ENCODE measurements around the gene ANKRD66.

DNA sequence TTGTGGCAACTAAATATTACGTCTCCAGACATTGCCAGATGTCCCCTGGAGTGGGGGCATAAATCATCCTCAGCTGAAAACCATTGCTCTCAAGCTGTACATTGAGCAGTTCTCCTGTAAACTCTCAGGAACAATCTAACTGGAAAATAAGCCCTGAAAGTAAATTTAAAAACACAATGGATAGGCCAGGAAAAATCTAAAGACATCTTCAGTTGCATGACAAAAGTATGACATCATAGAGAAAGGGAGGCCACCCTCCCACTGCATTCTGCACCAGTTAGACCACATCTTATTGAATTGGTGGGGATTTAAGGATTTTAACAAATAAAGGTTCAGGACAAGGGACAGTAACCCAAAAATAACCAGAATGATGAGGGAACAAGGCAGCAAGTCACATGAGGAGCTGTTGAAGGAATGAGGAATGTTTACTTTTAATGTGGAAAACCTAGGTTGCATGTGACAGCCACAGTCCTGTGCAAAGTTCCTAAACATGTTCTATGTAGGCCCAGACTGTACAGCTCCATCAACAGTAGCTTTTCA is 16.9 kb upstream of the ANKRD66 start:
- TF ChIP-seq, protein P1, sequence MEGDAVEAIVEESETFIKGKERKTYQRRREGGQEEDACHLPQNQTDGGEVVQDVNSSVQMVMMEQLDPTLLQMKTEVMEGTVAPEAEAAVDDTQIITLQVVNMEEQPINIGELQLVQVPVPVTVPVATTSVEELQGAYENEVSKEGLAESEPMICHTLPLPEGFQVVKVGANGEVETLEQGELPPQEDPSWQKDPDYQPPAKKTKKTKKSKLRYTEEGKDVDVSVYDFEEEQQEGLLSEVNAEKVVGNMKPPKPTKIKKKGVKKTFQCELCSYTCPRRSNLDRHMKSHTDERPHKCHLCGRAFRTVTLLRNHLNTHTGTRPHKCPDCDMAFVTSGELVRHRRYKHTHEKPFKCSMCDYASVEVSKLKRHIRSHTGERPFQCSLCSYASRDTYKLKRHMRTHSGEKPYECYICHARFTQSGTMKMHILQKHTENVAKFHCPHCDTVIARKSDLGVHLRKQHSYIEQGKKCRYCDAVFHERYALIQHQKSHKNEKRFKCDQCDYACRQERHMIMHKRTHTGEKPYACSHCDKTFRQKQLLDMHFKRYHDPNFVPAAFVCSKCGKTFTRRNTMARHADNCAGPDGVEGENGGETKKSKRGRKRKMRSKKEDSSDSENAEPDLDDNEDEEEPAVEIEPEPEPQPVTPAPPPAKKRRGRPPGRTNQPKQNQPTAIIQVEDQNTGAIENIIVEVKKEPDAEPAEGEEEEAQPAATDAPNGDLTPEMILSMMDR (IDR thresholded peaks at IDR 0.05), result no peak
- no peak for TF ChIP-seq POLR2A (IDR thresholded peaks at IDR 0.05)

All from testis (tissue), 2 donors.